HL-60 (cell line): Measurements from ENCODE around the gene ZNF559.
A peak's percentile ranks its signal among the peaks of the same experiment; 100 is the strongest.
"Not testable (repeated sequence)": the region's sequence is repeated elsewhere in the genome, so short reads cannot be mapped to it uniquely, and the experiment has no call there.

ENCODE experiments used
- DNase-seq, 2 experiments: peaks; one replicate each; pipeline ENCODE4 v3.0.0-alpha.2; 2010 to 2020; ENCODE audit warnings: low read depth in 1 of 2, low spot score in 1 of 2
- H3K27ac ChIP-seq: fragments of 250-450 bp; sonication (Bioruptor Pico); replicated peaks from 2 replicates; pipeline ENCODE4 v1.5.1; 2020; ENCODE audit warnings: mild to moderate bottlenecking, moderate library complexity
- H3K27me3 ChIP-seq: fragments of 250-450 bp; sonication (Bioruptor Pico); 2 replicates; pipeline ENCODE4 v1.5.1; 2021; ENCODE audit warnings: mild to moderate bottlenecking, moderate library complexity; ENCODE audit not compliant: insufficient read depth, poor library complexity, severe bottlenecking
- H3K4me3 ChIP-seq: replicated peaks from 2 replicates; pipeline ENCODE4 v1.5.1; 2011; ENCODE audit warnings: mild to moderate bottlenecking, control low read depth, low read length; ENCODE audit not compliant: insufficient read depth
- CTCF ChIP-seq: IDR thresholded peaks from one replicate; pipeline ENCODE4 v1.5.1; 2011; ENCODE audit warnings: low read length, control low read depth, inconsistent platforms; ENCODE audit not compliant: insufficient read depth
- GABPA ChIP-seq: IDR thresholded peaks from 2 replicates; pipeline ENCODE4 v1.6.1; 2012; ENCODE audit warnings: low read depth
- POLR2AphosphoS5 ChIP-seq: IDR thresholded peaks from 2 replicates; pipeline ENCODE4 v1.6.1; 2012; ENCODE audit warnings: low read depth
- REST ChIP-seq: IDR thresholded peaks from 2 replicates; pipeline ENCODE4 v1.6.1; 2012; ENCODE audit warnings: low read depth; ENCODE audit not compliant: insufficient replicate concordance
- SPI1 ChIP-seq: IDR thresholded peaks from 2 replicates; pipeline ENCODE4 v1.6.1; 2012; ENCODE audit warnings: low read depth, mild to moderate bottlenecking, borderline replicate concordance
- long read RNA-seq: library from polyadenylated mRNA; unstranded; transcript quantifications from one replicate; pipeline ENCODE4 v2.0.0, GENCODE V29; 2020

The ZNF559 gene
- long read RNA-seq, partial matches to known transcripts, result 3 of 20 reads
- long read RNA-seq, other reads (novel, unspliced or antisense), result 13 of 20 reads

- H3K4me3 ChIP-seq, result peak within 1 kb of the TSS; percentile 76
- H3K27me3 ChIP-seq, result no peaks in the 10 kb centered on the region
- TF ChIP-seq SPI1 (peak; percentile 30; the same call in 1 of the 2 replicates), GABPA (no peak), CTCF (no peak), REST (peak; percentile 32), POLR2AphosphoS5 (peak; percentile 38; the same call in 1 of the 2 replicates)
- peak within 1 kb of the TSS; percentile 80 for H3K27ac ChIP-seq
- DNase-seq, result peak; percentile 90 to 95
Observed at GRCh38 chr19:9323919-9324583, at the start of gene ZNF559. TSS of gene ZNF559 (plus strand) at chr19:9324179. CDS start at chr19:9338550, 14,371 bp downstream.

- H3K4me3 ChIP-seq, H3K27ac ChIP-seq, H3K27me3 ChIP-seq, DNase-seq: not testable (repeated sequence)
Observed at GRCh38 chr19:9283485-9283884, 40.5 kb upstream of the ZNF559 start.

GRCh38 chr19:9289231-9289884, 34.6 kb upstream of the ZNF559 start:
- Histone ChIP-seq H3K27ac (no peak overlapping the region), H3K4me3 (no peak overlapping the region), H3K27me3 (no peaks in the 10 kb centered on the region)
- TF ChIP-seq CTCF, result no peak
- TF ChIP-seq SPI1, result no peak
- DNase-seq, result no peak

GRCh38 chr19:9295411-9295849, 28.5 kb upstream of the ZNF559 start:
- DNase-seq, result no peak
- Histone ChIP-seq H3K4me3 (no peak overlapping the region), H3K27ac (no peak overlapping the region), H3K27me3 (no peaks in the 10 kb centered on the region)
- TF ChIP-seq POLR2AphosphoS5 (no peak), SPI1 (no peak), GABPA (no peak), CTCF (no peak), REST (no peak)
